HG03432 (cell line): ENCODE results near the gene PIGT.
A peak's percentile ranks its signal among the peaks of the same experiment; 100 is the strongest.
"Not testable (repeated sequence)": the region's sequence is repeated elsewhere in the genome, so short reads cannot be mapped to it uniquely, and the experiment has no call there.

ENCODE experiments used
- ATAC-seq: cut with Tn5 transposase; IDR thresholded peaks from one replicate; pipeline ENCODE4 v1.9.1; 2021; ENCODE audit warnings: mild to moderate bottlenecking, moderate library complexity; ENCODE audit not compliant: unreplicated experiment

PIGT gene

DNA sequence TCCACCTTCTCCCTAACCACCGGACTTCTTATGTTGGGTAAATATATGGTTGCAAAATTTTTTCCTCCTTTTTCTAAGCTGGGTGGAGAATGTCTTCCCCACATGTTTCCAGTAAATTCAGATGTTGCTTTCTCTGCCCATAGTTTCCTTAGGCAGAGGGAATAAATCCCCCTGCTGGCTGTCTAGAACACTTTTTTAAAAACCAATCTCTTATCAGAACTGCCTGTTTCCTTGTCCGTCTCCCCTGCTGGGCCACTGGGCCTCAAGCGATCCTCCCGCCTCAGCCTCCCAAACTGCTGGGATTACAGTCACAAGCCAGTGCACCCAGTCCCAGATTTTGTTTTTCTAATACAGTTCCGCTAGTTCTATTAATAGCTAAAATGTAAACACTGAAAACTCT, 43.7 kb downstream of the PIGT start:
- no peak for ATAC-seq

DNA sequence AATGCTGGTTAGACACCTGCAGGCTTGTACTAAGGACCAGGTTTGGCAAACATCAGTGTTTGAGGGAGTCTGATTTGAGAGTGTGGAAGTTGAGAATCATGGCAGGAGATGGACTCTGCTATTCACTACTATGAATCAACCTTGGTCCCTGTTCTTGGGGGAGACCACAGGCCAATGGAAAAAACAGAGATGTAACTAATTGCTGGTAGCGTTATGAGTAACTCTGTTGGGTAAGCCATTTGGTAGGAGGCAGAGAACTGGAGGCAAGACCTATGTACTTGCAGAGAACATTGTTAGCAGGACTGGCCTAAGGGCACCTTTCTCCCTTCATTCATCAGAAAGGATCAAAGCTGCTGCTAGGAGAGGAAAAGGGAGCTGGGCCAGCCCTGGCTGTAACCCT, 45.3 kb downstream of the PIGT start:
- ATAC-seq: no peak

DNA sequence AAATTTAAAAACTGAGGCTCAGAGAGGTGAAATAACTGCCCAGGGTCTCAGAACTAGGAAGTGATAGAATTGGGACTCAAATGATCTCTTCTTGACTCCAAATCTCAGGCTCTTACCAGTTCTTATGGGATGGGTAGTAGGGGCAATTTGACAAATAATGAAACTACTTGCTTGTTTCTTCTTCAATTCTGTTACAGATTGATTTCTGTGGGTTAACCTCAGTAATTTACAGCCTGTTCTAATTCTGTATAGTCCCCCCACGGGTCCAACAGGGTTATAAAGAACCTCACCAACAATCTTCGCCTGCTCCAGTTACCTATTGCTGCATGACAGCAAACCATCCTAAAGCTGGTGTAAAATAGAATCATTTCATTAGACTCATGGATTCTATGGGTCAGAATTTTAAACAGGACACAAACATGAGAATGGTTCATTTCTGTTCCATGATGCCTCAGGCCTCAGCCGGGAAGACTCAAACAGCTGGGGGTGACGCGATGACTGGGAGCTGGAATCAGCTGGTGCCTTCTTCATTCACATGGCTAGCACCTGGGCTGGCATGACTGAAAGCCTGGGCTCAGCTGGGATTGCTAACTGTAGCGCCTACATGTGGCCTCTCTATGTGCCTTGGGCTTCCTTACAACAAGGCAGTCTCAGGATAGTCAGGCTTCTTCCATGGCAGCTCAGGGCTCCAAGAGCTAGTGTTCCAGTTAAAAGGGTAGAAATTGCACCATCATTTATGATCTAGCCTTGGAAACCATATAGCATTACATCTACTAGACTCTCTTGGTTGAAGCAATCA, 47.0 kb downstream of the PIGT start:
- ATAC-seq: no peak

DNA sequence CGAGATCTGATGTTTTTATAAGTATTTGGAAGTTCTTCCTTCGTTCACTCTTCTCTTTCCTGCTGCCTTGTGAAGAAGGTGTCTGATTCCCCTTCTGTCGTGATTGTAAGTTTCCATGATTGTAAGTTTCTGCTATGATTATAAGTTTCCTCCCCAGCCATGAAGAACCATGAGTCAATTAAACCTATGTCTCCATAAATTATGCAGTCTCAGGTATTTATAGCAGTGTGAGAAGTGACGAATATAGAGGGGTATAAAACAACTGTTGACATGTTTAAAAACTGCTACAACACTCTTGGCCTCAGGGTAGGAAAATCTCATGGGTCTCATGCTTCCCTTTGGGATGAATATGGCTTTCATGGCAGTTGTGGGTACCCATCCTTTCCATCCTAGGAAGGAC, 47.8 kb downstream of the PIGT start:
- ATAC-seq: no peak

DNA sequence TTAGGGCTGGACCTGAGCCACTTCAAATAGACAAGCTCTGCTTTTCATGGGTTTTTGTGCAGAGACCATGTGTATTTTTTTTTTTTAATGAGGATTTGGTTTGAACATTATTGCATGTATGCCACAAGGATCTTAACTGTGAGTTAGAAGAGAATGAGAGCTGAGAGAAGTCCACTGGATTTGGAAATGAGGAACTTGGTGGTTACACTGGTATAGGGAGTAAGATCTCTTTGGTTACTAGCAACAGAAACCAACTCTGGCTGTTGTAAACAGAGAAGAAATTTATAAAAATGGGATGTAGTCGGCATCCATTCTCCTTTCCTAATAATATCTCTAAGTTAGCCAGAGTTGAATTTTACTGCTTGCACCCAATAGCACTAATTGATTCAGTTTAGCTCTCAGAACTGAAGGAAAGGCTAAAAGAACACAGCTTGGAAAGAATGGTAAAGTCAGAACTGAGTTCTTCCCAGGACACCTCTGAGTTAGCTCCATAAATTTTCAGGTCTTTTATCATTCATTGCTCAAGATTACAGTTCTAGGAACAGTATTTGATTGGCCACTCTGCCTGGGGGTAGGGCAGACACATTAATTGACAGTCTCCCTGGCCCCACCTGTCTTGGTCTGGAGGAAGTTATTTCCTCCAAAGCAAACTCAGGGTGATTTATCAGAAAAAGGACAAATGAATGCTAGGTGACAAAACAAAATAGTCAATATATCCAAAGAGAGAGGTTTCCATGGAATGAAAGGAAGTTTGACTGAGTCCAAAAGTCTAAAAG, 49.7 kb downstream of the PIGT start:
- no peak for ATAC-seq

DNA sequence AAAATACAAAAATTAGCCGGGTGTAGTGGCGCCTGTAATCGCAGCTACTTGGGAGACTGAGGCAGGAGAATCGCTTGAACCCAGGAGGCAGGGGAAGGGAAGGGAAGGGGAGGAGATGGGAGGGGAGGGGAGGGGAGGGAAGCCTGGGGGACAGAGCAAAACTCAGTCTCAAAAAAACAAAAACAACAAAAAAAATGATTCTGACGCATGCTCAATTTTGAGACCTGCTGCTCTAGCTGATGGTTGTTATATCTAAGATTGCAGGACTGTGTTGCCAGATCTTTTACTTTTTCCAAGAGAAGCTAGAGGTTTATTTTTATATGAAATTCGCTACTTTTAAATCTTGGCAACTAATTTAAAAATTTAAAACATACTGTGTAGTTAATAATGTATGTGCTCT, 51.2 kb downstream of the PIGT start:
- ATAC-seq: no peak

DNA sequence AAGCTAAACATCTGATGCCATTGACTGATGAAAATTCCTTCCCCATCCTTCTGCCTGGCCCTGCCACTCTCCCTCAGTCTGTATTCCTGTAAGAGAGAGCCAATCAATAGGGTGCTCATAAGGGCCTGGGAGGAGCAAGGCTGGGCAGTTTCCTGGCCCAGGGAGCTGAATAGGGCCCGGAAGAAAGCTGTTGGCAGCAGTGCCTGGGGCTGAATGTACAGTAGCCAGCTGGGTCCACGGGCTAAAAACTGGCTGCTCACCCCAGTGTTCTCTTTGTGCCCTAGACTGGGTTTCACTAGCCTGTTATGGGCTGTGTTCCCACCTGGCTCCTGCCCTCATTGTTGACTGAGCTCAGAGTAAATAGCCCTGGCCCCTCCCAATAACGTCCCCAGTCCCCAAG, 51.9 kb downstream of the PIGT start:
- no peak for ATAC-seq

DNA sequence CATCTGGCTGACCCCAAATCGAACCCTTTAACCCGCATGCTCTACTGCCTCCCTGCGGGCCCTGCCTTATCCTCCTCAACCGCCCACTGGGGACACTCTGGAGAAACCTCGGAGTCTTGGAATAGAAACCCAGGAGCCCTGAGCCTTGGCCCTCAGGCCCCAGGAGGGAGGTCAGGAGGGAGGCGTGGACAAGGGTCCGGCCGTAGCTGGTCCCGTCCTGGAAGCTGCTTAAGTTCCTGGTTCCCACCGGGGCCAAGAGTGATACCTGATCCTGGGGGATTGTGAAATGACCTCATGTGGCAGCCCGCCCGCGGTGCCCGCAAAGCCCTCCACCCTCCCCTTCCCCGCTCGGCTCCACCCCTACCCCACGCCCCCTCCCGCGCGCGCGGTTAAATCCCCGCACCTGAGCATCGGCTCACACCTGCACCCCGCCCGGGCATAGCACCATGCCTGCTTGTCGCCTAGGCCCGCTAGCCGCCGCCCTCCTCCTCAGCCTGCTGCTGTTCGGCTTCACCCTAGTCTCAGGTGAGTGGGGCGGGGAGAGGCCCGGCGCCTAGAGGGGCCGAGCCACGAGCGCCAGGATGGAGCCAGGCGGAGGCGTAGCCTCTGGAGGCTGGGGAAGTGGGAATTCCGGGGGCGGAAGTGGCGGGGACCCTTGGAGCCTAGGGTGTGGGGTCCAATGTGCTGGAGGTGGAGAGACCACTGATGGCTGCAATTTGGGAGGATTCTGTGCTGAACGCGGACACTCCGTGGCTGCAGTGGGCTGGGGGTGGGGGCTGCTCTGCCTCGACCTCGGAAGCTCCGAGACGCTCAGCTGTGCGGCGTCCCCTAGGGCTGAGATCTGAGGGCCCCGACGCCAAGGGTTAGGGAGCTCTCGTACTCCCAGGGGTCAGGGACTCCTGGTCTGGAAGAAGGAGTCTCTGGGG, 53.7 kb downstream of the PIGT start, which contains the start of gene WFDC2:
TSS of gene WFDC2 (plus strand) at position 418 of the 926 bp plus-strand sequence. CDS start at position 447, 29 bp downstream.
- no peak for ATAC-seq

DNA sequence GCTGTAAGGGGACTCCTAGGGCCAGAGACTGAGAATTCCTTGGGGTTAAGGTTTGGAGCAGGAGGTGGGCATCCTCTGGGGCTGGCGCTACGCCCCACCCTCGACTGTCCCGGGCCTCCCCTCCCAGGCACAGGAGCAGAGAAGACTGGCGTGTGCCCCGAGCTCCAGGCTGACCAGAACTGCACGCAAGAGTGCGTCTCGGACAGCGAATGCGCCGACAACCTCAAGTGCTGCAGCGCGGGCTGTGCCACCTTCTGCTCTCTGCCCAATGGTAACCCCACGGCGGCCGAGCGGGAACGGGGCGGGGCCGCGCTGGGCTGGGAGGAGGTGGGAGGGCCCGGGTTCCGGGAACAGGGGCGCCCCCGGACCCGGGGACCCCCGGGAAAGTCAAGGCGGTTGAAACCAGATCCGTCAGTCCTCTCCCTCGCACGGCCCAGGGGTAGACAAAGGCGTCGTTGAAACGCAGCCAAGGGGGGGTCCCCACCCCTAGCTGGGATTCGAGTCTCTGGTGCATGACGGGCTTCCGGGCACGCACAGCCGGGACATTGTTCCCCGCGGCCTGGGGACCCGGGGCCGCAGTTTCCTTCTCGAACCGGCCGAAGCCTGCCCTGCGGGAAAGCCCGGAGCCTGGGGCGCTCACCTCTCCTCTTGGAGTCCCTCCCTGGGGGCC, 54.5 kb downstream of the PIGT start:
- peak; percentile 81 for ATAC-seq

DNA sequence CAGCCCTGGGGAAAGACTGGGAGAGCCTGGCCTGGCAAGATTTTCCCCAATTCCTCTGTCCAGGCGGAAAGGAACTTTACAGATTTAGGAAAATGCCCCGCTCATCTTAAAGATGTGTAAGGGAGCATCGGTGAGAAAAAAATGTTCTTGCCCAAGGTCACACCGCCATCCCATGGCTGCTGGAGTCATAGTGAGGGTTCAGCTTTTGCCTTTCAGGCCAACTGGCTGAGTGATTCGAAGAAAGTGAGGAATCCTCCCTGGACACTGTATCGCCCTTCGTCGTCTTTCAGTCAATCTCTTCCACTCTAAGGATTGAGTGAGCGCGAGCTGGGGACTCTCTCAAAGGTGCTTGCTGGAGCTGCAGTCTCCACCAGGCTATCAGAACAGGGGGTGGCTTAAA, 55.0 kb downstream of the PIGT start:
- ATAC-seq: peak; percentile 13

DNA sequence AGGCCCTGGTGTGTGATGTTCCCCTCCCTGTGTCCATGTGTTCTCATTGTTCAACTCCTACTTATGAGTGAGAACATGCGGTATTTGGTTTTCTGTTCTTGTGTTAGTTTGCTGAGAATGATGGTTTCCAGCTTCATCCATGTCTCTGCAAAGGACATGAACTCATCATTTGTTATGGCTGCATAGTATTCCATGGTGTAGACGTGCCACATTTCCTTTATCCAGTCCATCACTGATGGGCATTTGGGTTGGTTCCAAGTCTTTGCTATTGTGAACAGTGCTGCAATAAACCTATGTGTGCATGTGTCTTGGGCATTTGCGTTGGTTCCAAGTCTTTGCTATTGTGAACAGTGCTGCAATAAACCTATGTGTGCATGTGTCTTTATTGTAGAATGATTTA, 56.3 kb downstream of the PIGT start:
- not testable (repeated sequence) for ATAC-seq
